CD4-positive, alpha-beta T cell treated with Interleukin-21 for 1 hour (primary cell): ENCODE data around the gene FXR1.
"Not testable (repeated sequence)": the region's sequence is repeated elsewhere in the genome, so short reads cannot be mapped to it uniquely, and the experiment has no call there.

Experiments used
- DNase-seq: peaks from one replicate; pipeline ENCODE4 v3.0.0-alpha.2; 2020

The FXR1 gene

GRCh38 chr3:180912304-180913296 lies at the start of gene FXR1:
FXR1 (plus strand) TSS chr3:180912670; CDS start chr3:180912686, 16 bp downstream.
- peak; percentile 89 for DNase-seq

- DNase-seq: no peak
These were observed 42.3 kb upstream of the FXR1 start for GRCh38 chr3:180870008-180870699.

- no peak for DNase-seq
These were observed 40.6 kb upstream of the FXR1 start for GRCh38 chr3:180871901-180872300.

GRCh38 chr3:180872430-180872829 lies 40.0 kb upstream of the FXR1 start:
- not testable (repeated sequence) for DNase-seq

GRCh38 chr3:180875124-180875698 lies 37.3 kb upstream of the FXR1 start:
- no peak for DNase-seq

- no peak for DNase-seq
These were observed 31.2 kb upstream of the FXR1 start for GRCh38 chr3:180881065-180881801.

GRCh38 chr3:180882115-180882514 lies 30.4 kb upstream of the FXR1 start:
- no peak for DNase-seq

- DNase-seq: no peak
These were observed 23.4 kb upstream of the FXR1 start for GRCh38 chr3:180888992-180889560.

- no peak for DNase-seq
These were observed 13.9 kb upstream of the FXR1 start for GRCh38 chr3:180898572-180898971.

GRCh38 chr3:180909369-180910127 lies 2.9 kb upstream of the FXR1 start:
- no peak for DNase-seq

GRCh38 chr3:180910823-180911222 lies 1.6 kb upstream of the FXR1 start:
- no peak for DNase-seq

GRCh38 chr3:180911876-180912303 lies 580 bp upstream of the FXR1 start:
- no peak for DNase-seq

GRCh38 chr3:180913581-180914404 lies 1.3 kb downstream of the FXR1 start:
- no peak for DNase-seq

GRCh38 chr3:180918542-180918941 lies 6.1 kb downstream of the FXR1 start:
- no peak for DNase-seq

- no peak for DNase-seq
These were observed 9.8 kb downstream of the FXR1 start for GRCh38 chr3:180922242-180922641.

GRCh38 chr3:180923561-180923960 lies 11.1 kb downstream of the FXR1 start:
- no peak for DNase-seq

- no peak for DNase-seq
These were observed 14.1 kb downstream of the FXR1 start for GRCh38 chr3:180926526-180926925.

GRCh38 chr3:180929376-180929775 lies 16.9 kb downstream of the FXR1 start:
- DNase-seq: no peak

- DNase-seq: no peak
These were observed 18.1 kb downstream of the FXR1 start for GRCh38 chr3:180930526-180930925.

GRCh38 chr3:180932819-180933218 lies 20.3 kb downstream of the FXR1 start:
- DNase-seq: no peak

- DNase-seq: no peak
These were observed 22.2 kb downstream of the FXR1 start for GRCh38 chr3:180934638-180935037.
